HCT116 (cell line): Measurements from ENCODE around the gene DAPK1.
A peak's percentile ranks its signal among the peaks of the same experiment; 100 is the strongest.

ENCODE experiments used
- ATF3 ChIP-seq: IDR thresholded peaks from 2 replicates; pipeline ENCODE4 v1.6.1; 2012
- CTCF ChIP-seq, 3 experiments: fragments of 200-600 bp in 1 of 3; sonication (generic) in 1 of 3; IDR thresholded peaks in 2 of 3; conservative IDR thresholded peaks in 1 of 3; 2 replicates each; pipeline ENCODE4 v1.5.1; 2012 to 2017; ENCODE audit warnings: low read depth in 2 of 3, low read length in 2 of 3, antibody characterized with exemption in 1 of 3, borderline replicate concordance in 1 of 3, control low read depth in 1 of 3, mild to moderate bottlenecking in 1 of 3, mixed read lengths in 1 of 3, mixed run types in 1 of 3, moderate library complexity in 1 of 3; ENCODE audit not compliant: insufficient read depth in 1 of 3
- POLR2A ChIP-seq: IDR thresholded peaks from 2 replicates; pipeline ENCODE4 v1.7.0; 2011; ENCODE audit warnings: borderline replicate concordance; ENCODE audit not compliant: insufficient read depth, insufficient read length; ENCODE audit errors: extremely low read depth
- SP1 ChIP-seq: IDR thresholded peaks from 2 replicates; pipeline ENCODE4 v1.6.1; 2012; ENCODE audit warnings: low read depth
- TCF7L2 ChIP-seq: IDR thresholded peaks from 2 replicates; pipeline ENCODE4 v1.7.0; 2011; ENCODE audit warnings: borderline replicate concordance, inconsistent platforms; ENCODE audit not compliant: insufficient read depth, insufficient read length; ENCODE audit errors: extremely low read depth
- YY1 ChIP-seq: IDR thresholded peaks from 2 replicates; pipeline ENCODE4 v1.6.1; 2011; ENCODE audit warnings: low read length, low read depth, moderate library complexity, mild to moderate bottlenecking; ENCODE audit not compliant: insufficient replicate concordance; ENCODE audit errors: extremely low read depth
- ZNF274 ChIP-seq: fragments of 200-500 bp; sonication (Bioruptor generic); IDR thresholded peaks from 2 replicates; pipeline ENCODE4 v1.6.1; 2014; ENCODE audit warnings: mild to moderate bottlenecking, low read depth, low read length, inconsistent platforms

GRCh38 chr9:87498046-87498810 is 561 bp downstream of the DAPK1 start:
- TF ChIP-seq POLR2A (no peak), TCF7L2 (no peak), ATF3 (no peak), SP1 (no peak), CTCF (IDR thresholded peaks at IDR 0.05 in 2 of 3, conservative IDR thresholded peaks at IDR 0.05 in 1 of 3; ENCODE audit: borderline replicate concordance in 1 of 3, insufficient read depth in 1 of 3, low read depth in 2 of 3, low read length in 2 of 3) (0 out of 6 replicates have a peak, but pooled peaks of 2 of the 3 experiments have one; percentile 6 to 14), YY1 (no peak), ZNF274 (no peak)
